Measurements from ENCODE around the gene SIT1. TPM values are rescaled to one million over a fixed set of nuclear protein-coding genes. Genes with fewer than 3 reads are reported as not detected.

The SIT1 gene

Small RNA genes lying within 50 kb of the gene (small RNA-seq; reads per million reads assigned to genes)
- gene MIR4667 (0.35 reads per million), gene RMRP (not detected), gene RN7SL22P (not detected)

All from skeletal muscle satellite cell (primary cell).